ENCODE results near the gene SLC6A20.

GRCh38 chr3:45785605-45786150 is 10.7 kb downstream of the SLC6A20 start:
- no peak for TF ChIP-seq KLF6 (CRISPR knock-in tag; IDR thresholded peaks at IDR 0.05)
- no peak for TF ChIP-seq EZH2 (conservative IDR thresholded peaks at IDR 0.05; ENCODE audit: low read depth, low read length)
- no peak for TF ChIP-seq BCL3 (CRISPR knock-in tag; IDR thresholded peaks at IDR 0.05)
- TF ChIP-seq ZNF431 (CRISPR knock-in tag; IDR thresholded peaks at IDR 0.05; ENCODE audit: borderline replicate concordance, low read depth), result no peak
